Measurements from ENCODE around the gene DLG2.

DNA sequence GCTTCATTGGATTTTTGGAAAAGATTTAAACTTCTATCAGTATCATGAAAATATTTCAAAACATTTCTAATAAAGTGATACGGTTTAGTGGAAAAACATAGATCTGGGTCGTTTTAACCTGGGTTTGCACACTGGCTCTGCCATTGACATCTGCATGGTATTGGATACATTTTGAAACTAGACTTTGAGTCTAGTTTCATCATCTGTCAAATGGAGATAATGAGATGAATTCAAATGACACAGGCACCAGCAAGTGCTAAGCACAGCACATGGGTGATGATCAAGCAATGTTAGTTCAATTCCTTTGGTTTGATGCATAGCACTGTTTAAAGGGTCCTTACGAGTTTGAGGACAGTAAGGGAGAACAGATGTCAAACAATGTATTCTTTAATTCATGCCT, 1522.0 kb downstream of the DLG2 start:
- TF ChIP-seq, protein P1, sequence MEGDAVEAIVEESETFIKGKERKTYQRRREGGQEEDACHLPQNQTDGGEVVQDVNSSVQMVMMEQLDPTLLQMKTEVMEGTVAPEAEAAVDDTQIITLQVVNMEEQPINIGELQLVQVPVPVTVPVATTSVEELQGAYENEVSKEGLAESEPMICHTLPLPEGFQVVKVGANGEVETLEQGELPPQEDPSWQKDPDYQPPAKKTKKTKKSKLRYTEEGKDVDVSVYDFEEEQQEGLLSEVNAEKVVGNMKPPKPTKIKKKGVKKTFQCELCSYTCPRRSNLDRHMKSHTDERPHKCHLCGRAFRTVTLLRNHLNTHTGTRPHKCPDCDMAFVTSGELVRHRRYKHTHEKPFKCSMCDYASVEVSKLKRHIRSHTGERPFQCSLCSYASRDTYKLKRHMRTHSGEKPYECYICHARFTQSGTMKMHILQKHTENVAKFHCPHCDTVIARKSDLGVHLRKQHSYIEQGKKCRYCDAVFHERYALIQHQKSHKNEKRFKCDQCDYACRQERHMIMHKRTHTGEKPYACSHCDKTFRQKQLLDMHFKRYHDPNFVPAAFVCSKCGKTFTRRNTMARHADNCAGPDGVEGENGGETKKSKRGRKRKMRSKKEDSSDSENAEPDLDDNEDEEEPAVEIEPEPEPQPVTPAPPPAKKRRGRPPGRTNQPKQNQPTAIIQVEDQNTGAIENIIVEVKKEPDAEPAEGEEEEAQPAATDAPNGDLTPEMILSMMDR (conservative IDR thresholded peaks at IDR 0.05; ENCODE audit: low read length) = no peak
- TF ChIP-seq EZH2phosphoT487 (IDR thresholded peaks at IDR 0.05; ENCODE audit: borderline replicate concordance, low read depth, low read length) = no peak
